ENCODE data around the gene PRDM16. TPM values are rescaled to one million over a fixed set of nuclear protein-coding genes. Genes with fewer than 3 reads are reported as not detected.
"Not testable (repeated sequence)": the region's sequence is repeated elsewhere in the genome, so short reads cannot be mapped to it uniquely, and the experiment has no call there.

The PRDM16 gene
- total RNA-seq, 1 experiment from 2014 or later = not detected

- no peak for DNase-seq (ENCODE audit: low spot score)
Observed at GRCh38 chr1:3082051-3082450, 13.0 kb downstream of the PRDM16 start.

- no peak for DNase-seq (ENCODE audit: low spot score)
Observed at GRCh38 chr1:3082571-3083516, 13.8 kb downstream of the PRDM16 start.

- no peak for DNase-seq (ENCODE audit: low spot score)
Observed at GRCh38 chr1:3084154-3084553, 15.2 kb downstream of the PRDM16 start.

- DNase-seq (ENCODE audit: low spot score) = no peak
Observed at GRCh38 chr1:3084726-3085125, 15.7 kb downstream of the PRDM16 start.

GRCh38 chr1:3085721-3086120 lies 16.7 kb downstream of the PRDM16 start:
- DNase-seq (ENCODE audit: low spot score) = no peak

- no peak for DNase-seq (ENCODE audit: low spot score)
Observed at GRCh38 chr1:3086272-3086974, 17.4 kb downstream of the PRDM16 start.

- no peak for DNase-seq (ENCODE audit: low spot score)
Observed at GRCh38 chr1:3087049-3087448, 18.0 kb downstream of the PRDM16 start.

DNA sequence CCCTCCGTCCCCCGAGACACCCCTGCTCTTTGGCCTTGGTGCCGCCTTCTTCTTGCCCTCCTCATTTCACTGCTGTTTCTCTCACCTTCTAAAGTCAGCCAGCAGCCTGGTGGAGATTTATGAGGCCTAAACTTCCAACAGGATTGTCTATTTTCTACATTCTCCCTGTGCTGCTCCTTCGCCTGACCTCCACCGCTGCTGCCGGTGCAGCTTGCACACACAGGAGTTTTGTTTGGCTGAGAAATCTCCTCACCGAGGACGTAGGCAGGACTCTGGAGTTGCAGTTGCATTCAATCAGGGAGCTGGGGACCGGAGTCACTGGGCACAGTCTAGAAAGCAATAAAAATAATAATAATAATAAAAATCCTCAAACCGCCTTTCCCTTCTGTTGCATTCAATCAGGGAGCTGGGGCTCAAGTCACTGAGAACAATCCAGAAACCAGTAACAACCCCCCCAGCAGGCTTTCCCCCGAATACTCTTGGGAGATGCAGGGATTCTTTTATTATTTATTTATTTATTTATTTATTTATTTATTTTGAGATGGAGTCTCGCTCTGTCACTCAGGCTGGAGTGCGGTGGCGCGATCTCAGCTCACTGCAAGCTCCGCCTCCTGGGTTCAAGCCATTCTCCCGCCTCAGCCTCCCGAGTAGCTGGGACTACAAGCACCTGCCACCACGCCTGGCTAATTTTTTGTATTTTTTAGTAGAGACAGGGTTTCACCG lies 19.1 kb downstream of the PRDM16 start:
- not testable (repeated sequence) for DNase-seq (ENCODE audit: low spot score)

- DNase-seq (ENCODE audit: low spot score) = no peak
Observed at GRCh38 chr1:3089490-3089889, 20.5 kb downstream of the PRDM16 start.

- no peak for DNase-seq (ENCODE audit: low spot score)
Observed at GRCh38 chr1:3091334-3091733, 22.3 kb downstream of the PRDM16 start.

DNA sequence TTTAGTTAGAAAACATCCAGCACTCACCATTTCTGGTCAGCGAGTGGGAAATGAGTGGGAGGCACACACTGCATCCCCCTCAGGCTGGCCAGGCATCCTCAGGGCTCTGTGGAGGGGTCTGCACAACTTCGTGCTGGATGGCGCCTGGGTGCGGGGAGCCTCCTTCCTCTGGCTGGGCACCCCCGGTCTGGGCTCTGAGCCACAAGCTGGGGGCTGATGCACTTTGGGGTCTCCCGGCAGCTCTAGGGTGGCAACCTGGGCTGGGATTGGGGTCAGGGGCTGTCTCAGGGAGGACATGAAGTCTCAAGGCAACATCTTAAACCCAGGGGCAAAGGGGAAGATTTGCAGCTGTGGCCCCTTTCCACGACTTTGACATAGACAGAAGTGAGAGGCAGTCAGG lies 23.5 kb downstream of the PRDM16 start:
- no peak for DNase-seq (ENCODE audit: low spot score)

- no peak for DNase-seq (ENCODE audit: low spot score)
Observed at GRCh38 chr1:3093898-3094626, 25.1 kb downstream of the PRDM16 start.

GRCh38 chr1:3094863-3095780 lies 26.1 kb downstream of the PRDM16 start:
- no peak for DNase-seq (ENCODE audit: low spot score)

GRCh38 chr1:3096345-3096744 lies 27.3 kb downstream of the PRDM16 start:
- DNase-seq (ENCODE audit: low spot score) = no peak

- no peak for DNase-seq (ENCODE audit: low spot score)
Observed at GRCh38 chr1:3097231-3097630, 28.2 kb downstream of the PRDM16 start.

DNA sequence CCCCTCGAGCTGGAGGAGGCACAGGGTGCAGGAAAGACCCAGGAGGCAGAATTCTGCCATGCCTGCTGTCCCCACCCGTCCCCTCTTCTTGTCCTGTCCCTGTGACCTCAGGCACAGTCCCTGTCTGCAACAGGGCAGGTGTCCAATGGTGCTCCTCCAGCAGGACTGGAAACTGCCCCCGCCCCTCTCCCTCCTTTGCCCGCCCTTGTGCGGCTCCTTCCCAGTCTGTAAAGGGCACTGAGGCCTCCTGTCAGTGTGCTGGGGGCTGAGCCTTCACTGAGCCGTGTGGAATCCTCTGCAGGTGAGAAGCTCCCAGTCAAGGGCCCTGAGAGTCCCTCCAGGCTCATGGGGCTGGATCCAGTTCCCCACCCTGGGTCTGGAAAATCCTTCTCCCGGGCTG lies 28.9 kb downstream of the PRDM16 start:
- DNase-seq (ENCODE audit: low spot score) = no peak

- no peak for DNase-seq (ENCODE audit: low spot score)
Observed at GRCh38 chr1:3099861-3100260, 30.9 kb downstream of the PRDM16 start.

GRCh38 chr1:3101124-3101939 lies 32.3 kb downstream of the PRDM16 start:
- DNase-seq (ENCODE audit: low spot score) = no peak

DNA sequence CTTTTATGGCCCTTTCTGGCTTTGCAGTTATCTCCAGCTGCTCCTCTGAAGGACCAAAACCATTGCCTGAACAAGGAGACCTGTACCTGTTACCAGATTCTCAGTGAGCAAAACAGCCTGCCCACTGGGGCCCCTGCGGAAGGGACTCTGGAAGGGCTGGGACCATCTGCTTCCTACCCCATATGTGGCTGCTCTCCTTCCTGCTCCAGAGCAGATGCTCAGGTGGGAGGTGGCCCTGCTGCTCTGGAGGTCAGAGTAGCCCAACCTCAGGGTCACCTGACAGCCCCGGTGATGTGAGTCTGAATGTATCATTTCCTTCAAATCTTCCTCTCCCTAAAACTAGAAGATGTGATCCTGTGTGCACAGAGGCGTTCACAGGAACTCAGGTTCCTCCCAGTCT lies 33.6 kb downstream of the PRDM16 start:
- DNase-seq (ENCODE audit: low spot score) = no peak

All from HT-29 (cell line).